ELR (cell line): ENCODE data around the gene MRPS17.

ENCODE experiments used
- DNase-seq: peaks from one replicate; pipeline ENCODE4 v3.0.0-alpha.2; 2015; ENCODE audit warnings: low read depth

Gene MRPS17

GRCh38 chr7:55970978-55971377, 19.3 kb downstream of the MRPS17 start:
- DNase-seq = no peak

- no peak for DNase-seq
Observed at GRCh38 chr7:55973747-55974250, 22.1 kb downstream of the MRPS17 start.

- no peak for DNase-seq
Observed at GRCh38 chr7:55975988-55976633, 24.4 kb downstream of the MRPS17 start.

GRCh38 chr7:55977831-55978230, 26.2 kb downstream of the MRPS17 start:
- DNase-seq = no peak

- no peak for DNase-seq
Observed at GRCh38 chr7:55980266-55980665, 28.6 kb downstream of the MRPS17 start.

- no peak for DNase-seq
Observed at GRCh38 chr7:55983537-55983936, 31.9 kb downstream of the MRPS17 start.

- peak; percentile 56 for DNase-seq
Observed at GRCh38 chr7:55992346-55992745, 40.7 kb downstream of the MRPS17 start.

- no peak for DNase-seq
Observed at GRCh38 chr7:55996856-55997500, 45.3 kb downstream of the MRPS17 start.

- no peak for DNase-seq
Observed at GRCh38 chr7:56003749-56004148, 52.1 kb downstream of the MRPS17 start.
